Mucosa of descending colon (tissue), 3 donors: ENCODE measurements around the gene SPOCK1. TPM values are rescaled to one million over a fixed set of nuclear protein-coding genes. Genes with fewer than 3 reads are reported as not detected.

Experiments
- ATAC-seq: fragments of 200-7000 bp; cut with Tn5 transposase; one replicate; pipeline ENCODE4 v1.9.1; 2020; ENCODE audit warnings: mild to moderate bottlenecking, moderate library complexity
- DNase-seq, 3 donors: peaks; one replicate each; pipeline ENCODE4 v3.0.0-alpha.2; 2020
- H3K36me3 ChIP-seq: fragments of 200-600 bp; one replicate; pipeline ENCODE4 v1.8.0; 2021; ENCODE audit warnings: low read depth, mild to moderate bottlenecking
- H3K4me1 ChIP-seq: fragments of 200-600 bp; one replicate; pipeline ENCODE4 v1.8.0; 2021; ENCODE audit warnings: low read depth, mild to moderate bottlenecking
- H3K4me3 ChIP-seq: fragments of 200-600 bp; one replicate; pipeline ENCODE4 v1.8.0; 2021; ENCODE audit warnings: mild to moderate bottlenecking
- H3K9me3 ChIP-seq: fragments of 200-600 bp; one replicate; pipeline ENCODE4 v1.8.0; 2021; ENCODE audit warnings: mild to moderate bottlenecking
- CTCF ChIP-seq: fragments of 200-600 bp; IDR thresholded peaks from one replicate; pipeline ENCODE4 v1.8.0; 2022; ENCODE audit warnings: antibody characterized with exemption, mild to moderate bottlenecking
- intact Hi-C, 2 donors: fragments of 100-400 bp; cut with DNase I in 1 of 2; cut with micrococcal nuclease in 1 of 2; formaldehyde crosslinking; loops; one replicate each; pipeline versions ENCODE4 v1.11.0 to v1.11.1; 2022; cut with DNase I, micrococcal nuclease
- total RNA-seq, 3 donors: library from RNA; stranded (reverse); fragmentation: NEBNext Ultra II Directional in 2 of 3; extraction: Animal tissue kit (Norgen Biotek cat#: 25700) in 2 of 3; gene quantifications; one replicate each; pipeline versions ENCODE4 v1.2.1 to v1.2.4, GENCODE V29; 2021 to 2023
- donor health status: DM: no; HTN: no; CAD: no; lungs with moderate emphysema.
- donor health status: DM: no; HTN: no; CAD: no.
- donor health status: DM: no; HTN: yes; CAD: no.

The SPOCK1 gene
- total RNA-seq, 3 donors from 2014 or later: 1.8 to 55.5 (median 7.9) TPM

- no peak overlapping the region for H3K4me3 ChIP-seq
- no peak for DNase-seq
- TF ChIP-seq CTCF: no peak
- H3K9me3 ChIP-seq: no peaks in the 10 kb centered on the region
- H3K4me1 ChIP-seq: no peaks in the 10 kb centered on the region
- ATAC-seq: no peak
- H3K36me3 ChIP-seq: no peaks in the 10 kb centered on the region
- intact Hi-C loops: loop anchor here in 1 of 2 donors (5.0 kb wide), 1 partner anchor 156 kb away; the partner anchor contains the start of gene SPOCK1
Measured at GRCh38 chr5:137340881-137341280, 158.2 kb downstream of the SPOCK1 start.

GRCh38 chr5:137336565-137337120, 162.5 kb downstream of the SPOCK1 start:
- no peak for TF ChIP-seq CTCF
- Histone ChIP-seq H3K4me3 (no peak overlapping the region), H3K4me1 (no peaks in the 10 kb centered on the region), H3K9me3 (no peaks in the 10 kb centered on the region), H3K36me3 (no peaks in the 10 kb centered on the region)
- intact Hi-C loops: no loop called here
- DNase-seq (no peak), ATAC-seq (no peak)

- no peaks in the 10 kb centered on the region for H3K4me1 ChIP-seq
- no peak for TF ChIP-seq CTCF
- no peak for ATAC-seq
- H3K36me3 ChIP-seq: no peaks in the 10 kb centered on the region
- no peak for DNase-seq
- H3K4me3 ChIP-seq: no peak overlapping the region
- intact Hi-C loops: no loop called here
- H3K9me3 ChIP-seq: no peaks in the 10 kb centered on the region
Measured at GRCh38 chr5:137336161-137336560, 163.0 kb downstream of the SPOCK1 start.

GRCh38 chr5:137335493-137335892, 163.6 kb downstream of the SPOCK1 start:
- intact Hi-C loops: no loop called here
- no peak overlapping the region for H3K4me3 ChIP-seq
- ATAC-seq: no peak
- DNase-seq: no peak
- no peaks in the 10 kb centered on the region for H3K36me3 ChIP-seq
- no peaks in the 10 kb centered on the region for H3K4me1 ChIP-seq
- no peak for TF ChIP-seq CTCF
- H3K9me3 ChIP-seq: no peaks in the 10 kb centered on the region

GRCh38 chr5:137333928-137334327, 165.2 kb downstream of the SPOCK1 start:
- intact Hi-C loops: no loop called here
- Histone ChIP-seq H3K9me3 (no peaks in the 10 kb centered on the region), H3K4me3 (no peak overlapping the region), H3K4me1 (no peaks in the 10 kb centered on the region), H3K36me3 (no peaks in the 10 kb centered on the region)
- no peak for TF ChIP-seq CTCF
- DNase-seq: no peak
- ATAC-seq: no peak

GRCh38 chr5:137333475-137333874, 165.7 kb downstream of the SPOCK1 start:
- TF ChIP-seq CTCF: no peak
- H3K4me3 ChIP-seq: no peak overlapping the region
- no peaks in the 10 kb centered on the region for H3K36me3 ChIP-seq
- no peaks in the 10 kb centered on the region for H3K9me3 ChIP-seq
- no peaks in the 10 kb centered on the region for H3K4me1 ChIP-seq
- intact Hi-C loops: no loop called here
- DNase-seq: no peak
- no peak for ATAC-seq
